Right lobe of liver (tissue), 4 donors: ENCODE results near the gene TMEM201.

ENCODE experiments used
- POLR2A ChIP-seq: fragments of 450-650 bp; IDR thresholded peaks from one replicate; pipeline ENCODE4 v1.6.1; 2017; ENCODE audit warnings: antibody characterized with exemption, mild to moderate bottlenecking
- TF ChIP-seq, protein P1 (sequence below), 4 donors: fragments of 200-600 bp in 3 of 4; fragments of 450-650 bp in 1 of 4; IDR thresholded peaks; one replicate each; pipeline versions ENCODE4 v1.5.1 to v1.8.0; 2016 to 2022; ENCODE audit warnings: antibody characterized with exemption in 4 of 4, mild to moderate bottlenecking in 2 of 4
- donor health status: DM: no; HTN: no; CAD: no.
- donor health status: DM: no; HTN: no; CAD: no.
- donor health status: DM: no; HTN: yes; CAD: no.

GRCh38 chr1:9657521-9658032, 68.9 kb downstream of the TMEM201 start:
- TF ChIP-seq POLR2A: no peak
- TF ChIP-seq, protein P1, sequence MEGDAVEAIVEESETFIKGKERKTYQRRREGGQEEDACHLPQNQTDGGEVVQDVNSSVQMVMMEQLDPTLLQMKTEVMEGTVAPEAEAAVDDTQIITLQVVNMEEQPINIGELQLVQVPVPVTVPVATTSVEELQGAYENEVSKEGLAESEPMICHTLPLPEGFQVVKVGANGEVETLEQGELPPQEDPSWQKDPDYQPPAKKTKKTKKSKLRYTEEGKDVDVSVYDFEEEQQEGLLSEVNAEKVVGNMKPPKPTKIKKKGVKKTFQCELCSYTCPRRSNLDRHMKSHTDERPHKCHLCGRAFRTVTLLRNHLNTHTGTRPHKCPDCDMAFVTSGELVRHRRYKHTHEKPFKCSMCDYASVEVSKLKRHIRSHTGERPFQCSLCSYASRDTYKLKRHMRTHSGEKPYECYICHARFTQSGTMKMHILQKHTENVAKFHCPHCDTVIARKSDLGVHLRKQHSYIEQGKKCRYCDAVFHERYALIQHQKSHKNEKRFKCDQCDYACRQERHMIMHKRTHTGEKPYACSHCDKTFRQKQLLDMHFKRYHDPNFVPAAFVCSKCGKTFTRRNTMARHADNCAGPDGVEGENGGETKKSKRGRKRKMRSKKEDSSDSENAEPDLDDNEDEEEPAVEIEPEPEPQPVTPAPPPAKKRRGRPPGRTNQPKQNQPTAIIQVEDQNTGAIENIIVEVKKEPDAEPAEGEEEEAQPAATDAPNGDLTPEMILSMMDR (IDR thresholded peaks at IDR 0.05): no peak
